DND-41 (cell line): ENCODE data around the gene SLC30A7.

Experiments
- ATAC-seq: fragments of 200-7000 bp; cut with Tn5 transposase; 3 replicates; pipeline ENCODE4 v1.9.1; 2021; ENCODE audit warnings: low read depth; ENCODE audit not compliant: insufficient read depth
- DNase-seq: peaks from one replicate; pipeline ENCODE4 v3.0.0-alpha.2; 2020
- H2AFZ ChIP-seq: 2 replicates; pipeline ENCODE4 v1.6.0; 2012; ENCODE audit warnings: low read depth, low read length
- H3K27ac ChIP-seq: 2 replicates; pipeline ENCODE4 v1.5.1; 2012; ENCODE audit warnings: low read length, inconsistent platforms
- H3K27me3 ChIP-seq: fragments of 200-600 bp; sonication (generic); 2 replicates; pipeline ENCODE4 v1.6.0; 2012; ENCODE audit warnings: low read length, mild to moderate bottlenecking, inconsistent platforms; ENCODE audit not compliant: insufficient read depth, poor library complexity
- H3K36me3 ChIP-seq: 2 replicates; pipeline ENCODE4 v1.5.1; 2012; ENCODE audit warnings: low read length, inconsistent platforms; ENCODE audit not compliant: insufficient read depth
- H3K4me1 ChIP-seq: 2 replicates; pipeline ENCODE4 v1.5.1; 2012; ENCODE audit warnings: mild to moderate bottlenecking, low read length; ENCODE audit not compliant: insufficient read depth
- H3K4me2 ChIP-seq: 2 replicates; pipeline ENCODE4 v1.6.0; 2012; ENCODE audit warnings: mild to moderate bottlenecking, moderate library complexity, low read length, inconsistent platforms; ENCODE audit not compliant: insufficient read depth
- H3K4me3 ChIP-seq, 2 experiments: fragments of 200-600 bp in 1 of 2; shearing (Covaris generic) in 1 of 2; 2 replicates each; pipeline ENCODE4 v1.5.1; 2012 to 2016; ENCODE audit warnings: inconsistent platforms in 2 of 2, low read length in 2 of 2, mild to moderate bottlenecking in 2 of 2, low read depth in 1 of 2, moderate library complexity in 1 of 2
- H3K79me2 ChIP-seq: 2 replicates; pipeline ENCODE4 v1.6.0; 2012; ENCODE audit warnings: low read length, inconsistent platforms; ENCODE audit not compliant: insufficient read depth
- H3K9ac ChIP-seq: 2 replicates; pipeline ENCODE4 v1.6.0; 2012; ENCODE audit warnings: low read depth, mild to moderate bottlenecking, inconsistent platforms, low read length, moderate library complexity
- H3K9me3 ChIP-seq: 2 replicates; pipeline ENCODE4 v1.5.1; 2012; ENCODE audit warnings: low read length, moderate library complexity, mild to moderate bottlenecking, inconsistent platforms; ENCODE audit not compliant: insufficient read depth, severe bottlenecking
- H4K20me1 ChIP-seq: 2 replicates; pipeline ENCODE4 v1.6.0; 2012; ENCODE audit warnings: low read length; ENCODE audit not compliant: insufficient read depth
- EZH2 ChIP-seq: IDR thresholded peaks from 3 replicates; pipeline ENCODE4 v1.6.1; 2012; ENCODE audit warnings: borderline replicate concordance, low read depth, mild to moderate bottlenecking, moderate library complexity, low read length, inconsistent platforms; ENCODE audit not compliant: severe bottlenecking
- TF ChIP-seq, protein P1 (sequence below): IDR thresholded peaks from 2 replicates; pipeline ENCODE4 v1.5.1; 2012; ENCODE audit warnings: borderline replicate concordance, low read length, moderate library complexity, mild to moderate bottlenecking; ENCODE audit not compliant: poor library complexity, severe bottlenecking; ENCODE audit errors: extremely low read depth

SLC30A7 gene

DNA sequence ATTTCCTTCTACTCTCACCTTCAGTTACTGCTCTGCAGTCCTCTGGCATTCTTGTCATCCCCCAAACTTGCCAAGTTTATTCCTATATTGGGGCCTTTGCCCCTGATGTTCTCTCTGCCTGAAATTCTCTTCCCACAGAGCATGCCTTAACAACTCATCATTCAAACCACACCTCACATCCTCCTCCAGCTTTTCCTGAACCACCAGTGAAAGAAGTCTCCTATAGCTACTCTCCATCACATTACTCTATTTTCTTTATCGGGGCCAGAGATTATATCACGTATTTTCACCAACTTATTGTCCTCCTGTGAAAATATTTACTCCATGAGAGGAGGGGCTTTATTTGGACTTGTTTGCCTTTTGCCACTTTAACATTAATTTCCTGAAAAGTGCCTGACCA, 33.3 kb upstream of the SLC30A7 start:
- no peaks in the 10 kb centered on the region for H3K4me1 ChIP-seq
- no peak overlapping the region for H2AFZ ChIP-seq
- H3K4me2 ChIP-seq, result no peak overlapping the region
- no peaks in the 10 kb centered on the region for H3K27me3 ChIP-seq
- ATAC-seq (no peak), DNase-seq (no peak)
- no peaks in the 10 kb centered on the region for H4K20me1 ChIP-seq
- no peak overlapping the region for H3K4me3 ChIP-seq
- no peaks in the 10 kb centered on the region for H3K79me2 ChIP-seq
- H3K9me3 ChIP-seq, result no peaks in the 10 kb centered on the region
- no peak overlapping the region for H3K9ac ChIP-seq
- no peaks in the 10 kb centered on the region for H3K36me3 ChIP-seq
- no peak for TF ChIP-seq EZH2
- TF ChIP-seq, protein P1, sequence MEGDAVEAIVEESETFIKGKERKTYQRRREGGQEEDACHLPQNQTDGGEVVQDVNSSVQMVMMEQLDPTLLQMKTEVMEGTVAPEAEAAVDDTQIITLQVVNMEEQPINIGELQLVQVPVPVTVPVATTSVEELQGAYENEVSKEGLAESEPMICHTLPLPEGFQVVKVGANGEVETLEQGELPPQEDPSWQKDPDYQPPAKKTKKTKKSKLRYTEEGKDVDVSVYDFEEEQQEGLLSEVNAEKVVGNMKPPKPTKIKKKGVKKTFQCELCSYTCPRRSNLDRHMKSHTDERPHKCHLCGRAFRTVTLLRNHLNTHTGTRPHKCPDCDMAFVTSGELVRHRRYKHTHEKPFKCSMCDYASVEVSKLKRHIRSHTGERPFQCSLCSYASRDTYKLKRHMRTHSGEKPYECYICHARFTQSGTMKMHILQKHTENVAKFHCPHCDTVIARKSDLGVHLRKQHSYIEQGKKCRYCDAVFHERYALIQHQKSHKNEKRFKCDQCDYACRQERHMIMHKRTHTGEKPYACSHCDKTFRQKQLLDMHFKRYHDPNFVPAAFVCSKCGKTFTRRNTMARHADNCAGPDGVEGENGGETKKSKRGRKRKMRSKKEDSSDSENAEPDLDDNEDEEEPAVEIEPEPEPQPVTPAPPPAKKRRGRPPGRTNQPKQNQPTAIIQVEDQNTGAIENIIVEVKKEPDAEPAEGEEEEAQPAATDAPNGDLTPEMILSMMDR, result no peak
- H3K27ac ChIP-seq, result no peak overlapping the region

GRCh38 chr1:100866041-100866900, 29.6 kb upstream of the SLC30A7 start:
- no peak overlapping the region for H2AFZ ChIP-seq

GRCh38 chr1:100866901-100867206, 29.0 kb upstream of the SLC30A7 start:
- Histone ChIP-seq H3K36me3 (no peaks in the 10 kb centered on the region), H2AFZ (no peak overlapping the region), H3K79me2 (no peaks in the 10 kb centered on the region), H3K4me2 (no peak overlapping the region), H3K4me3 (no peak overlapping the region), H3K9me3 (no peaks in the 10 kb centered on the region), H3K27me3 (no peaks in the 10 kb centered on the region), H4K20me1 (no peaks in the 10 kb centered on the region), H3K4me1 (peaks cover 15% of the 10 kb centered on the region), H3K27ac (no peak overlapping the region), H3K9ac (no peak overlapping the region)
- DNase-seq (no peak), ATAC-seq (no peak)
- no peak for TF ChIP-seq EZH2
- TF ChIP-seq, protein P1, result no peak

More at GRCh38 chr1:100866041-100866900, 29.6 kb upstream of the SLC30A7 start:
- Histone ChIP-seq H3K9ac (no peak overlapping the region), H3K79me2 (no peaks in the 10 kb centered on the region), H3K27me3 (no peaks in the 10 kb centered on the region), H3K4me2 (no peak overlapping the region), H3K4me3 (no peak overlapping the region), H3K27ac (no peak overlapping the region), H3K4me1 (peaks cover 9% of the 10 kb centered on the region), H4K20me1 (no peaks in the 10 kb centered on the region), H3K9me3 (no peaks in the 10 kb centered on the region), H3K36me3 (no peaks in the 10 kb centered on the region)
- TF ChIP-seq, protein P1, result peak; percentile 73
- no peak for TF ChIP-seq EZH2
- DNase-seq (no peak), ATAC-seq (peak; percentile 59; the same call in 2 of the 3 replicates)
